Caki2 (cell line): ENCODE results near the gene NOC4L. TPM values are rescaled to one million over a fixed set of nuclear protein-coding genes. Genes with fewer than 3 reads are reported as not detected.

Experiments used
- DNase-seq: peaks from one replicate; pipeline ENCODE4 v3.0.0-alpha.2; 2015; ENCODE audit warnings: low read depth
- in situ Hi-C: cut with HindIII; loops from 2 replicates; pipeline ENCODE4 v1.10.0; 2016; ENCODE audit warnings: low sequenced_read_pairs, low pct_unique_long_range_greater_than_20kb, mixed read lengths
- total RNA-seq: library from RNA; depleted of rRNA; stranded (reverse); fragments of >200 nt; shearing (Covaris generic); gene quantifications from 2 replicates; pipeline ENCODE4 v1.2.3, GENCODE V29; 2014; ENCODE audit warnings: low replicate concordance

The NOC4L gene
- total RNA-seq, 1 experiment from 2014 or later: 32.9 TPM

DNA sequence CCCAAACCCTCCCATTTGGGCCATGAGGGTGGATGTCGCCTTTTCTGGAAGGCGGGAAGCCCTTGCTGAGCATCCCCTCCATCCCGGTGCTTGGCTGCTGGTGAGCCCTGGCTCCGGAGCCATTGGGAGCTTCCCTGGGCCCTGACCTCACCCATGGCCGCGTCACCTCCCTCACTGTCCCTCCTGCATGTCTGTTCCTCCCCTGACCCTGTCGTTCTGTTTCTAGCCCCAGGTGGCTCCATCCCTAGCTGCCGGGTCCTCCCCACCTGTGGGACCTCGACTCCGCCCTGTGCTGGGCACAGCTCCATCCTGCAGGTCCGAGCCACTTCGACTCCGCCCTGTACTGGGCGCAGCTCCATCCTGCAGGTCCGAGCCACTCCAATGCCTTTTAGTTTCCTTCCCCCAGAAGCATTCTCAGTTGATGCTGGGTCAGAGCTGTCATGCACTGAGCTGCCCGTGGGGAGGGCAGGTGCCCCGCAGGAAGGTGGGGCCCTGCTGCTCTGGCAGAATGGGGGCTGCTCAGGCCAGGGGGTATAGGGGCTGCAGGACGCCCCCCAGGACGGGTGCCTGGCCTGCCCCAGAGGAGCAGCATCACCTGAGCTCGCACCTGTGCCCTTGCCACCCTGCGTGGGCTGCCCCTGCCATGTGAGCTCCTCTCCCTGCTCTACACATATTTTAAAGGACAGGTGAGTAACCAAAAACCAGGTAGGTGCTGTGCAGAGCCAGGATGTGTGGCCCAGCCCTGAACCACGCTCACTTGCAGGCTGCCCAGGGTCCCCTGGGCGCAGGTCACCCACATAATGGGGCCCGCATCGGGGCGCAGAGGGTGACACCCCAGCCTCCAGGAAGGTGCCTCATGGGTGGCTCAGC lies 19.0 kb downstream of the NOC4L start:
- DNase-seq: no peak
- in situ Hi-C loops: no loop called here

DNA sequence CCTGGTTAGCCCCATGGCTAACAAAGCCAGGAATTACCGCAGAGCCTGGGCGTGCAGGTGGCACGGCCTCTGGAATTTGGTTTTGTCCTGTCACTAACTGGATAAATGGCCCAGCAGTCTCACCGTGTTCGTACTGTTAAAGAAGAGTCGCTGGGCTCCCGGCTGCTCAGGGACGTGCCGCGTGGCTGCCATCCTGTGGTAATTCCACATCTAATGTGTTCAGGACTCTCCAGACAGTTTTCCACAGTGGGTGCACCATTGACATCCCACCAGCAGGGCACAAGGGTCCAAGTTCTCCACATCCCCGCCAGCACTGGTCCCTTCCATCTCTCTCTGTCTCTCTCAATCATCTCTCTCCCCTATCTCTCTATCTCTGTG lies 19.6 kb downstream of the NOC4L start:
- in situ Hi-C loops: no loop called here
- DNase-seq: no peak

DNA sequence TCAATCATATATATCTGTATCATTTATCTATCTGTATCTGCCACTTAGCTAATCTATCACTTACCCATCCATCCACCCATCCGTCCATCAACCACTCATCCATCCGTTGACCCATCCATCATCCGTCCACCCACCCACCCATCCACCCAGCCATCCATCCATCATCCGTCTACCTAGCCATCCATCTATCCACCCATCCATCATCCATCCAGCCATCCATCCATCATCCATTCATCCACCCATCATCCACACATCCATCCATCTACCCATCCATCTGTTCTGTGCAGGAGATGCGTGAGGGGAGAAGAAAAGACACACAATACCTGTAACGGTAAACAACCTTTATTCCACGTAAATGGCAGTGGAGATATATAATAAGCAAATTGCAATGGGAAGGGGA lies 20.2 kb downstream of the NOC4L start:
- in situ Hi-C loops: no loop called here
- no peak for DNase-seq

DNA sequence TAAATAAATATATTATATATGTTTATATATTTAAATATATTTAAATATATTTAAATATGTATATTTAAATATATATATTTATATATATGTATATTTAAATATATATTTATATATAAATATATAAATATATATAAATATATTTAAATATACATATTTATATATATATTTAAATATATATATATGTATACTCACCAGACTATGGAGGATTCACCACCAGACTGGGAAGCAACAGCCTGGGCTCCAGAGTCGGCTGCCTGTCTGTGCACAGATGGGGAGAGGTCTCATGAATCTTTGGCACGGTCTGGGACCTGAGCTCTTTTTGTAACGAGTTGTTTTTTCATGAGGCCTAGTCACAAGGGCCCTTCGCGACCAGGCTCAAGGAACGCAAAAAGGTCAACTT lies 21.3 kb downstream of the NOC4L start:
- no peak for DNase-seq
- in situ Hi-C loops: no loop called here

DNA sequence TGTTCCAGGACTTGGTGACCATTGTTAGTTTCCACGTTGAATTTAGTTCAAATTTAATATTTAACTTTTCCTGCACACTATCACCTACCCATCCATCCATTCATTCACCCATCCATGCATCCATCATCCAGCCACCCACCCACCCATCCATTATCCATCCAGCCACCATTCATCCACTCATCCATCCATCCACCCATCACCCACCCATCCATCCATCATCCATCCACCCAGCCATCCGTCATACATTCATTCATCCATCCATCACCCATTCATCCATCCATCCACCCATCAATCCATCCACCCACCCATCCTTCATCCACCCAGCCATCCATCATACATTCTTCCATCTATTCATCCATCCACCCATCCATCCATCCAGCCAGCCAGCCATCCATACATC lies 21.8 kb downstream of the NOC4L start:
- no peak for DNase-seq
- in situ Hi-C loops: no loop called here

DNA sequence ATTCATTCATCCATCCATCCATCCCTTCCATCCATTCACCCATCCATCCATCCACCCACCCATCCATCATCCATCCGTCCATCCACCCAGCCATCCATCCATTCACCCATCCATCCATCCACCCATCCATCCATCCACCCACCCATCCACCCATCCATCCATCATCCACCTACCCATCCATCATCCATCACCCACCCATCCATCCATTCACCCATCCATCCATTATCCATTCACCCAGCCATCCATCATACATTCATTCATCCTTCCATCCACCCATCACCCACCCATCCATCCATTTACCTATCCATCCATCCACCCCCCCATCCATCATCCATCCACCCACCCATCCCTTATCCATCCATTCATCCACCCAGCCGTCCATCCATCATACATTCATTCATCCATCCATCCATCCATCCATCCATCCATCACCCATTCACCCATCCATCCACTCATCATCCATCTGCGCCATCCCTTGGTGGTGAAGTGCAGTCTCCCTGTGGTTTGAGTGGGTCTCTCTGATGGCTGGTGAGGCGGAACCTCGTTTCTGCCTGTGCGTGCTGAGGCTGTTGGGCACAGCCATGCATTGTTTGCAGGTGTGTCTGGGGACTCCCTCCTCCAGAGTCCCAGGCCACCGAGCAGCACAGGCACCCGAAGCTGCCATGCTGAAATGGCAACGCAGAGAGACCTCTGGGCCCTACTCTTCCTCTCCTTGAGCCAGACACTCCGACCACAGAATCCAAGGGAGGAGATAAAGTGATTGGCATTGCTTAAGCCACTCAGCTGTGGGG lies 22.7 kb downstream of the NOC4L start:
- in situ Hi-C loops: no loop called here
- no peak for DNase-seq

DNA sequence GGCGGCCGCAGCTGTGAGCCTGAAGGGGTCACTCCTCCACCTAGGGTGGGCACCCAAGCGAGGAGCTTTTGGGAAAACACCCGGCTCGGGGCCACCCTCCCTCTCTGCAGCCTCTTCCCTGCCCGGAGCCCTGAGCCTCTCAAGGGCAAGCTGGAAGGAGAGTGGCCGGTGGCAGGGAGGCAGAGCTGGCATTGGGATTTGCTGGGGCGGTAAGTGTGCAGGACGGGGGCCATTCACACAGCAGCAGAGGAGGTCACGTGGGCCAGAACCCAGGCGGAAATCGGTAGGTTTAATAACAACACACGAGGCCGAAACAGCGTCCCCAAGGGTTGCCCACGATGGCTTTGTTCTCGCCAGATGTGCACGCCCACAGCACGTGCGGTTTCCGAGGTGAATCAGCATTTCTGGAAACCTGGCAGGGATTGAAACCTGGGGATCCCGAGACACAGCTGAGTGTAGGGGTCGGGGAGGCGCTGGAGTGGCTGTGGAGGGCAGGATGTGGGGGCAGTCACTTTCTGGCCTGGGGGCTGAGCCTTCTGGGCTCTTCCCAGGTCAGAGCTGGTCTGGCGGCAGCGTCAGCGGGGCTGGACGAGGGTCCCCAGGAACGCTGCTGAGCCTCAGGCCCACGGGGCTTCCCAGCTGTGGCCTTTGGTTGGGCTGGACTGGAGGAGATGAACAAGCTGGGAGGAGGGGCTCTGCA lies 23.5 kb downstream of the NOC4L start:
- DNase-seq: no peak
- in situ Hi-C loops: no loop called here

DNA sequence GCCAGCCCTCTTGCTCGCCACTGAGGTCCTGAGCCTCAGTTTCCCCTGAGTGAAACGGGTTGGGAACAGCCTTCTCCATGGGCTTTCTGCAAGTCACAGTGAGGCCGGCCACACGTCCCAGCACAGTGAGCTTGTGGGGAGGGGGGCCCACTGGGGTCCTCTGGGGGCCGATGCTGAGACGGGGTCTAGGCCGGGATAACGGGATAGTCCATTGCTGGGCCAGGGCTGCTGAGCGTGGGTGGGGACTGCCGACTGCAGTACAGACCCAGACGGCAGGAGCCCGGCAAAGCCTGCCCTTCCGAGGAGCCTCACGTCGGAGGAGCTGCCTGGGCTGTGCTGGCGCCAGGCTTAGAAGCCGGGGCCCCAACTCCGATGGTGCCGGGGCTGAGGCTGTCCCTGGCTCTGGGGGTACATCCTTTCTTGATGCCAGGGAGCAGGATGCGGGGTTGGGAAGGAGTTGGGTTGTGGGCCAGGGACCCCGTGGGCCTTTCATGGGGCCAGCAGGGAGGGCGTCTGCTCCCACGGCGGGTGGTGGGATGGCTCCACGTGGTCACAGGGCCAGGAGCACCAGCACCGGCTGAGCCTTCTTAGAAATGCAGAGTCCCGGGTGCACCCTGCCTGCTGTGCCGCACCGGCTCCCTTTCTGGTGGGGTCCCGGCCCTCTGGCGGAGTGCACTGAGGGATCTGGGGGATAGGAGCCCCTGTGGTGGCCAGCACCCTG lies 24.2 kb downstream of the NOC4L start:
- no peak for DNase-seq
- in situ Hi-C loops: no loop called here

DNA sequence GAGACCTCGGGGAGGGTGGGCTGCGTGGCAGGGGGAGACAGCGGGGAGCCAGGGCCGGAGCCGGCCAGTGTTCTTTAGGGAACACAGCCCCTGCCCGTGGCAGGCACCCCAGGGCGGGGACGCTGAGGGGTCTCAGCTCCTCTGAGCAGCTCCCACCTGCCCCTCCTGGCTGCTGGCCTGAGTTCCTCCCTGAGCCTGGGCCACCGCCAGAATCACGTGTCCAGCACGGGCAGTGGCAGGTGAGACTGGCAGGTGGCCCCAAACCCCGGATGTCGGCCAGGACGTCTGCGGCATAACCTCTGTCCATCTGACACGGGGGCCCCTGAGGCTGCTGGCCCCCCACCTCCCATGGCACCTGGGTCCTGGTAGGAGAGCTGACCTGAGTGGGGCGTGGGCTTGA lies 25.1 kb downstream of the NOC4L start:
- DNase-seq: no peak
- in situ Hi-C loops: no loop called here

DNA sequence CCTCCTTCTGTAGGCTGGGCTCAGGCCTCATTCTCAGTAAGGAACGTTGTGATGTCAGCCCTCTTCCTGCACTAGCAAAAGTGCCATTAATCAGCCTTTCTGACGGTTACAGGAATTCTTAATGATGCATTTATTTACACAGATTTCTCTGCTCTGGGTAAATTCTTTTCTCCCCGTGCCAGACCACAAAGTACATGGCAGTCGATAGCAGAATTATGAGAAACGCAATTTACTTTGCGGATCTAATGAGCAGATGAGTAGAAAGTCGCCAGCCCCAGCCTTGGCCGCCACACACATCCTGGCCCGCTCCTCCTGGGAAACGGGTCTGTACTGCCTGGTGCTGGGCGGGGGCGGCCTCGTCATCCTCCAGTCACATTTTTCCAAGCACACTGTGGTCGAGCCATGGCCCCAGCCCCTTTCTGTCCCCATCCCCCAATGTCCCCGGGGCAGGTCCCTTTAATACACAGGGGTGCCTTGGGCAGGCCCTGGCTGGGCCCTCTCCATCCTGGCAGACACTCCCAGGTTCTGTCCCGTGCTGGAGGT lies 25.9 kb downstream of the NOC4L start:
- peak; percentile 43 for DNase-seq
- in situ Hi-C loops: no loop called here

DNA sequence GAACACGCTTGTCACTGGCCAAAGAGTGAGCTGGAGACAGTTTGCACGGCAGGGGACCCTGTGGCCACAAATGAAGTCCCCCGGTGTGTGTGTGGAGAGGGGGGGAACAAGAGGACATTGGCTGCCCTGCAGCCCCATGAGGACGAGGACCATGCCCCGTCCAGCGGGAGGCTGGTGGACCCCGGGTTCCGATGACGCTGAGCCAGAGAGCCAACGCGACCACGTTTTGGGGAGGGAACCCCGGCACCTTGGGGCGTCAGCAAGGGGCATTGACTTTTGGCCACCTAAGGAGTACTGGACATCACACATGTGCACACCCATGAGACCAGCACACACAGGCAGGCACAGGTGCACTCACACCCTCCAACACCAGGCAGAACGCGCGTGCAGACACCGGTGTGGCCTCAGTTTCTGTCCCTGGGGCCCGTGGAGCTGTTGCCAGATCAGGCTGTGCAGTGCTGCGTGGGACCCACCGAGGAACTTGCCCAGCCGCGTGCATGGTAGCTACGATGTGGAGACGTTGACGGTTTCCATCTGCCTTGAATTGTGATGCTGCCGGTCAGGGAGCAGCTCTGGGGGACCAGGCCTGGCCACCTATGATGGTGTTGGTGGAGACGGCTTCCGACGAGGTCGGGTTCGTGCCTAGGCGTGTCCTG lies 26.5 kb downstream of the NOC4L start:
- no peak for DNase-seq
- in situ Hi-C loops: no loop called here

DNA sequence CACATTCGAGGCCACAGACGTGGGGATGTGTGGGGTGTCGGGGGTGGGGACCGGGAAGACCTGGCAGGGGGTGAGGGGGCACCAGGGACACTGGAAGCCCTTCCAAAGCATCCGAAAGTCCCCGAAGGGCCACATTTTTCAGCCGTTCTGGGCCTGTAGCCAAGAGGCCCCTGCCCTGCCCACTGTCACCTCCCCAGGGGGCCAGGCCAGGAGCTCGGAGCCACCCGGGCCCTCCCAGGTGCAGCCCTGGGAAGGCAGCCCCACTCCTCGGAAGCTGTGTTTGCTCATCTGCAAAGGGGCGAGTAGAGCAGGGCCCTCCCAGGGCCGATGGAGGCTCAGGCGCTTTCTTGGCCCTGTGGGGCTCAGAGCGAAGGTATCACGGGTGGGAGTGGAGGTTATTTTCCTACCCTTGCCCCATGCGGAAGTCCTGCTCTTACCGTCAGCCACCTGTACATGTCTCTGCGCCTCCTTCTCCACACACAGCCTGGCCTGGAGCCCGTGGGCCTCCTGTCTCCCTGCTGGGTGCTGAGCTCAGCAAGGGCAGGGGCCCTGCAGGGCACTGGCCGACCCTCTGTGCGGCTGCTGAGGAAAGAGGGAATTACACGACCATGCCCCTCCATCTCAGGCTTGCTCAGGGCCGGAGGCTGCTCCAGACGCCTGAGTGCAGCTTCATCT lies 27.2 kb downstream of the NOC4L start:
- DNase-seq: no peak
- in situ Hi-C loops: no loop called here

DNA sequence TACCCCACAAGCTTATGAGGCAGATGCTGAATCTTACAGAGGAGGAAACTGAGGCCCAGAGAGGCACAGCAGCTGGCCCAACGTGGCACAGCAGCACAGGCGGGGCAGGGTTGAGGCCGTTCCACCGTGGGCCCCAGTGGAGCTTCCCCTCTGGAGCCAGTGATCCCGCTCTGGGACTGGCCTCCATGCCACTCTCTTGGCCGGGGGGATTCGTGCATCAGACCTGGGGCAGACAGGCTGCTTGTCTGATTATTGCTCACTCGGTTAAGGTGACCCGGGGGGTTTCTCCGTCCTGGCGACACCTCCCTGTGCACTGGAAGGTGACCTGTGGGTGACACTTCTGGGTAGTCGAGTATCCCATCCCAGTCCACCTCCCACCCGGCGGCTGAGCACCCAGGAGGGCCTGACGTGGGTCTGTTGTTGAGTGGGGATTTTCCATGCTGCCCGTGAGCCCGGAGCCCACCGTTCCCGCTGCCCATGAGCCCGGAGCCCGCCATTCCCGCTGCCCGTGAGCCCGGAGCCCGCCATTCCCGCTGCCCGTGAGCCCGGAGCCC lies 27.8 kb downstream of the NOC4L start:
- in situ Hi-C loops: no loop called here
- no peak for DNase-seq

DNA sequence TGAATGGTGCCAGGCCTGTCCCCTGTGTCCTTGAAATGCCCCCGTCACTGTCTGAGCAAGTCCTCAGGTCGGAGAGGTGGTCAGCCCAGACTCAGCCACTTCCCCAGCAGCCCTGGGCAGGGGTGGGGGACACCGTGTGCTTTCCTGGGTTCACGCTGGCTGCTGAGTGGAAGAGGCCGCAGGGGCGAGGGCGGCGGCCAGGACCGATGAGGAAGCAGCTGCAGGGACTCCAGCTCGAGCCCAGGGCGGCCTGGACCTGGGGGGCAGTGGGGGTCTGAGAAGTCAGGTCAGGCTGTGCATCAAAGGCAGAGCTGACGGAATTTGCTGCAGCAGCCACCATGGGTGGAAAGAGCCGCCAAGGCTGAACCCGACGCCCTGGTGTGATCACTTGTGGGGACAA lies 28.4 kb downstream of the NOC4L start:
- no peak for DNase-seq
- in situ Hi-C loops: no loop called here

DNA sequence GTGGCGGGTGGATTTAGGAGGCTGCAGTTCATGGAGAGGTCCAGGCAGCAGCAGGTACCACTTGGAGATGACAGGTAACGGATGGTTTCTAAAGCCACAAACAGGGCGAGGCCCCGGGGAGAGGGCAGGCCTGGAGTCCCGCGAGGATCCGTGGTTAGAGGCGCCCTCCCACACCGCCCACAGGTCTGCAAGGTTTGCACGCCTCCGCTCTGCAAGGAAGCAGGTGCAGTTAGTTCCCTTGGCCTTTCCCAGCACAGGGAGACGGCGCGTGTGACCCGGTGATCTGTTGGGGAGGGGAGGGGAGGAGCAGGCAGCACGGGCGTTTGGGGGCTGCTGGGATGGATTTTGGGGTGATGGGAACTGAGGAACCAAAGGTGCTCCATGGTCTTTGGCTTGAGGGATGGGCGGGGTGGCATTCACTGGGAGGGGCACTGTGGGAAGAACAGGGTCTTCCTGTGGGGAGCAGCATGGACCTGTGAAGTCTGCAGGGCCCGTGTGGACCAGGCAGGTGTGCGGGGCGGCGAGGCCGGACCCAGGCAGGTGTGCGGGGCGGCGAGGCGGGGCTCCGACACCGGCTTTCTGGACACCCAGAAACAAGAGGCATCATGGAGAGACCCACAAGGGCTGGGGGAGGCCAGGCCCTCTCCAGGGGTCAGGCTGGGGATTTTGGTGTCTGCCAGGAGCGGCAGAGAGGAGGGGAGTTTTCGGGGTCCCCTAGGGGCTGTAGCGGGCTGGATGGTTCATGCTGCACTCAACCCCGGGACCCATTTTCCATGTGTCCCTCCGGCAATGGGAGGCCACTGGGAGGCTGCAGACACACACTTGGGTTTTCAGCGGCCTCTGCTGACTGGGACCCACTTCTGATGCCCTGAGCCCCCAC lies 29.1 kb downstream of the NOC4L start:
- in situ Hi-C loops: no loop called here
- DNase-seq: no peak
